Fibroblast of lung (primary cell): ENCODE measurements around the gene DNM3.

Experiments used
- EZH2 ChIP-seq: IDR thresholded peaks from 2 replicates; pipeline ENCODE4 v1.5.1; 2012; ENCODE audit warnings: low read length, control low read depth, mild to moderate bottlenecking; ENCODE audit errors: missing control alignments
- TF ChIP-seq, protein P1 (sequence below), 2 donors: IDR thresholded peaks in 1 of 2; conservative IDR thresholded peaks in 1 of 2; 1 replicate in 1 of 2; 2 replicates in 1 of 2; pipeline ENCODE4 v1.5.1; 2011 to 2012; ENCODE audit warnings: low read length in 2 of 2, control low read depth in 1 of 2, inconsistent platforms in 1 of 2, low read depth in 1 of 2, mild to moderate bottlenecking in 1 of 2

DNA sequence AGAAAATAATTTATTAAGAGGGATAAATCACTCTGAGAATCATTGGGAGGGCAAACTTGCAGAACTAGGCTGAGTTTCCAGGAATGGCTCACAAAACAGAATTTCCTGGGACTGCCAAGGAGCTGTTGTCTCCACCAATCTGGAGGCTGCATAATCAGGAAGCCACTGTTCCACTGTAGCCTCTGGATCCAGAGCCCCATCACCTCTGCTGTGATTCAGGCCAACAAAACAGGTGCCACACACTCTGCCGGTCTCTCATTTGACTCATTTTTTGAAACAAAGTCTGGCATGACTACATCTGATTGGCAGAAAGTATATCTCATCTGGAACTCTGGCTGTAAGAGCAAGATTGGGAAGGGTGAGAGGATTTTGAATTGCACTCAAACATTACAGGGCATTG, 400.2 kb downstream of the DNM3 start:
- TF ChIP-seq, protein P1, sequence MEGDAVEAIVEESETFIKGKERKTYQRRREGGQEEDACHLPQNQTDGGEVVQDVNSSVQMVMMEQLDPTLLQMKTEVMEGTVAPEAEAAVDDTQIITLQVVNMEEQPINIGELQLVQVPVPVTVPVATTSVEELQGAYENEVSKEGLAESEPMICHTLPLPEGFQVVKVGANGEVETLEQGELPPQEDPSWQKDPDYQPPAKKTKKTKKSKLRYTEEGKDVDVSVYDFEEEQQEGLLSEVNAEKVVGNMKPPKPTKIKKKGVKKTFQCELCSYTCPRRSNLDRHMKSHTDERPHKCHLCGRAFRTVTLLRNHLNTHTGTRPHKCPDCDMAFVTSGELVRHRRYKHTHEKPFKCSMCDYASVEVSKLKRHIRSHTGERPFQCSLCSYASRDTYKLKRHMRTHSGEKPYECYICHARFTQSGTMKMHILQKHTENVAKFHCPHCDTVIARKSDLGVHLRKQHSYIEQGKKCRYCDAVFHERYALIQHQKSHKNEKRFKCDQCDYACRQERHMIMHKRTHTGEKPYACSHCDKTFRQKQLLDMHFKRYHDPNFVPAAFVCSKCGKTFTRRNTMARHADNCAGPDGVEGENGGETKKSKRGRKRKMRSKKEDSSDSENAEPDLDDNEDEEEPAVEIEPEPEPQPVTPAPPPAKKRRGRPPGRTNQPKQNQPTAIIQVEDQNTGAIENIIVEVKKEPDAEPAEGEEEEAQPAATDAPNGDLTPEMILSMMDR (conservative IDR thresholded peaks at IDR 0.05 in 1 of 2, IDR thresholded peaks at IDR 0.05 in 1 of 2; ENCODE audit: low read depth in 1 of 2, low read length in 2 of 2): no peak
- TF ChIP-seq EZH2: no peak
